ENCODE measurements around the gene CCDC174.

The CCDC174 gene

GRCh38 chr3:14698601-14699244 lies 47.2 kb downstream of the CCDC174 start:
- no peak for TF ChIP-seq CTCF (IDR thresholded peaks at IDR 0.05; ENCODE audit: low read depth, low read length)
- no peak for DNase-seq (ENCODE audit: low read depth in 2 of 2)
- H3K4me3 ChIP-seq (replicated peaks in 1 of 2; ENCODE audit: low read depth in 2 of 2, low read length in 2 of 2): no peak overlapping the region

- no peak for TF ChIP-seq CTCF (IDR thresholded peaks at IDR 0.05; ENCODE audit: low read depth, low read length)
- no peak for DNase-seq (ENCODE audit: low read depth in 2 of 2)
- no peak overlapping the region for H3K4me3 ChIP-seq (replicated peaks in 1 of 2; ENCODE audit: low read depth in 2 of 2, low read length in 2 of 2)
These were observed 48.1 kb downstream of the CCDC174 start for GRCh38 chr3:14699643-14700042.

GRCh38 chr3:14700891-14701290 lies 49.3 kb downstream of the CCDC174 start:
- DNase-seq (ENCODE audit: low read depth in 2 of 2): no peak
- no peak for TF ChIP-seq CTCF (IDR thresholded peaks at IDR 0.05; ENCODE audit: low read depth, low read length)
- H3K4me3 ChIP-seq (replicated peaks in 1 of 2; ENCODE audit: low read depth in 2 of 2, low read length in 2 of 2): no peak overlapping the region

GRCh38 chr3:14701676-14702075 lies 50.1 kb downstream of the CCDC174 start:
- TF ChIP-seq CTCF (IDR thresholded peaks at IDR 0.05; ENCODE audit: low read depth, low read length): no peak
- no peak for DNase-seq (ENCODE audit: low read depth in 2 of 2)
- no peak overlapping the region for H3K4me3 ChIP-seq (replicated peaks in 1 of 2; ENCODE audit: low read depth in 2 of 2, low read length in 2 of 2)

- no peak overlapping the region for H3K4me3 ChIP-seq (replicated peaks in 1 of 2; ENCODE audit: low read depth in 2 of 2, low read length in 2 of 2)
- TF ChIP-seq CTCF (IDR thresholded peaks at IDR 0.05; ENCODE audit: low read depth, low read length): no peak
- no peak for DNase-seq (ENCODE audit: low read depth in 2 of 2)
These were observed 51.7 kb downstream of the CCDC174 start for GRCh38 chr3:14703128-14703750.

GRCh38 chr3:14703791-14704190 lies 52.2 kb downstream of the CCDC174 start:
- TF ChIP-seq CTCF (IDR thresholded peaks at IDR 0.05; ENCODE audit: low read depth, low read length): no peak
- no peak overlapping the region for H3K4me3 ChIP-seq (replicated peaks in 1 of 2; ENCODE audit: low read depth in 2 of 2, low read length in 2 of 2)
- DNase-seq (ENCODE audit: low read depth in 2 of 2): no peak
